Daoy (cell line): ENCODE data around the gene TSPEAR. TPM values are rescaled to one million over a fixed set of nuclear protein-coding genes. Genes with fewer than 3 reads are reported as not detected.

Source experiments
- DNase-seq: peaks from one replicate; pipeline ENCODE4 v3.0.0-alpha.2; 2015; ENCODE audit warnings: low read depth
- total RNA-seq: library from RNA; depleted of rRNA; stranded (reverse); fragments of >200 nt; shearing (Covaris generic); gene quantifications from 2 replicates; pipeline ENCODE4 v1.2.3, GENCODE V29; 2014

The TSPEAR gene
- total RNA-seq, 1 experiment from 2014 or later: not detected

GRCh38 chr21:44720170-44720569, 8.8 kb upstream of the TSPEAR start:
- DNase-seq: no peak

GRCh38 chr21:44718571-44718970, 7.2 kb upstream of the TSPEAR start:
- no peak for DNase-seq

GRCh38 chr21:44718093-44718492, 6.7 kb upstream of the TSPEAR start:
- no peak for DNase-seq

- no peak for DNase-seq
Observed at GRCh38 chr21:44716984-44717383, 5.6 kb upstream of the TSPEAR start.

GRCh38 chr21:44714905-44715304, 3.5 kb upstream of the TSPEAR start:
- DNase-seq: no peak

- no peak for DNase-seq
Observed at GRCh38 chr21:44713846-44714245, 2.5 kb upstream of the TSPEAR start.

- DNase-seq: no peak
Observed at GRCh38 chr21:44713130-44713529, 1.8 kb upstream of the TSPEAR start.

GRCh38 chr21:44712203-44713028, 1.0 kb upstream of the TSPEAR start:
- no peak for DNase-seq

- no peak for DNase-seq
Observed at GRCh38 chr21:44710756-44711326, 531 bp downstream of the TSPEAR start.

- DNase-seq: no peak
Observed at GRCh38 chr21:44710294-44710665, 1.1 kb downstream of the TSPEAR start.

GRCh38 chr21:44709426-44710293, 1.7 kb downstream of the TSPEAR start:
- no peak for DNase-seq

- DNase-seq: no peak
Observed at GRCh38 chr21:44708866-44709425, 2.4 kb downstream of the TSPEAR start.

GRCh38 chr21:44708213-44708865, 3.0 kb downstream of the TSPEAR start:
- no peak for DNase-seq

GRCh38 chr21:44706706-44707581, 4.4 kb downstream of the TSPEAR start:
- DNase-seq: no peak

GRCh38 chr21:44706026-44706705, 5.2 kb downstream of the TSPEAR start:
- DNase-seq: no peak

GRCh38 chr21:44704636-44705001, 6.8 kb downstream of the TSPEAR start:
- DNase-seq: no peak

GRCh38 chr21:44703731-44704635, 7.4 kb downstream of the TSPEAR start:
- no peak for DNase-seq

GRCh38 chr21:44702973-44703730, 8.2 kb downstream of the TSPEAR start:
- no peak for DNase-seq
